Hepatocyte (in vitro differentiated cells): ENCODE measurements around the gene MRPL42. TPM values are rescaled to one million over a fixed set of nuclear protein-coding genes. Genes with fewer than 3 reads are reported as not detected.

Experiments used
- DNase-seq: peaks from one replicate; pipeline ENCODE4 v3.0.0-alpha.2; 2016; ENCODE audit warnings: low spot score
- H2AFZ ChIP-seq: fragments of 200-600 bp; sonication (generic); 2 replicates; pipeline ENCODE4 v1.6.0; 2016; ENCODE audit warnings: antibody characterized with exemption, mild to moderate bottlenecking
- H3K27ac ChIP-seq: fragments of 200-600 bp; sonication (generic); 2 replicates; pipeline ENCODE4 v1.5.1; 2016; ENCODE audit warnings: mild to moderate bottlenecking
- H3K27me3 ChIP-seq: fragments of 200-600 bp; sonication (generic); 2 replicates; pipeline ENCODE4 v1.6.1; 2016
- H3K36me3 ChIP-seq: fragments of 200-600 bp; sonication (generic); replicated peaks from 2 replicates; pipeline ENCODE4 v1.5.1; 2016; ENCODE audit warnings: low read depth; ENCODE audit not compliant: insufficient read depth
- H3K4me1 ChIP-seq: fragments of 200-600 bp; sonication (generic); 2 replicates; pipeline ENCODE4 v1.5.1; 2016; ENCODE audit warnings: mild to moderate bottlenecking, moderate library complexity; ENCODE audit not compliant: insufficient read depth
- H3K4me2 ChIP-seq: fragments of 200-600 bp; sonication (generic); 2 replicates; pipeline ENCODE4 v1.6.0; 2016
- H3K4me3 ChIP-seq: fragments of 200-600 bp; sonication (generic); 2 replicates; pipeline ENCODE4 v1.5.1; 2016; ENCODE audit warnings: mild to moderate bottlenecking
- H3K79me2 ChIP-seq: fragments of 200-600 bp; sonication (generic); 2 replicates; pipeline ENCODE4 v1.6.0; 2017; ENCODE audit warnings: mild to moderate bottlenecking
- H3K9me2 ChIP-seq: fragments of 200-600 bp; sonication (generic); replicated peaks from 2 replicates; pipeline ENCODE4 v1.6.0; 2017; ENCODE audit warnings: mild to moderate bottlenecking; ENCODE audit not compliant: insufficient read depth
- H3K9me3 ChIP-seq: fragments of 200-600 bp; sonication (generic); 2 replicates; pipeline ENCODE4 v1.5.1; 2016; ENCODE audit warnings: low read depth, mild to moderate bottlenecking
- H4K20me1 ChIP-seq: fragments of 200-600 bp; sonication (generic); 2 replicates; pipeline ENCODE4 v1.6.0; 2016; ENCODE audit warnings: mild to moderate bottlenecking; ENCODE audit not compliant: insufficient read depth, poor library complexity, severe bottlenecking
- CTCF ChIP-seq: fragments of 200-600 bp; sonication (generic); IDR thresholded peaks from 2 replicates; pipeline ENCODE4 v1.5.1; 2016; ENCODE audit warnings: antibody characterized with exemption, mild to moderate bottlenecking; ENCODE audit not compliant: poor library complexity
- EZH2 ChIP-seq: fragments of 200-600 bp; sonication (generic); IDR thresholded peaks from 2 replicates; pipeline ENCODE4 v1.6.1; 2016; ENCODE audit warnings: antibody characterized with exemption, mild to moderate bottlenecking, borderline replicate concordance
- EZH2phosphoT487 ChIP-seq: fragments of 200-600 bp; sonication (generic); IDR thresholded peaks from one replicate; pipeline ENCODE4 v1.6.1; 2018; ENCODE audit warnings: antibody characterized with exemption, mild to moderate bottlenecking, low read depth, moderate library complexity; ENCODE audit not compliant: unreplicated experiment, severe bottlenecking
- WGBS: methylation state at CpG from one replicate; pipeline ENCODE4 v1.1.6; 2016; ENCODE audit warnings: low lambda C conversion rate; ENCODE audit errors: missing lambda C conversion rate; 5-methylcytosine and 5-hydroxymethylcytosine counted together
- polyA plus RNA-seq: library from polyadenylated mRNA; unstranded; fragments of >200 nt; fragmentation: Nextera tagmentation; extraction: Ambion mirVana; gene quantifications from 2 replicates; pipeline ENCODE4 v1.2.1, GENCODE V29; 2016
- total RNA-seq: library from RNA; depleted of rRNA; stranded (reverse); fragments of >200 nt; gene quantifications from 2 replicates; pipeline ENCODE4 v1.2.3, GENCODE V29; 2014

MRPL42 gene
- total and polyA plus RNA-seq, 2 experiments from 2014 or later: 74.9 to 111 TPM

DNA sequence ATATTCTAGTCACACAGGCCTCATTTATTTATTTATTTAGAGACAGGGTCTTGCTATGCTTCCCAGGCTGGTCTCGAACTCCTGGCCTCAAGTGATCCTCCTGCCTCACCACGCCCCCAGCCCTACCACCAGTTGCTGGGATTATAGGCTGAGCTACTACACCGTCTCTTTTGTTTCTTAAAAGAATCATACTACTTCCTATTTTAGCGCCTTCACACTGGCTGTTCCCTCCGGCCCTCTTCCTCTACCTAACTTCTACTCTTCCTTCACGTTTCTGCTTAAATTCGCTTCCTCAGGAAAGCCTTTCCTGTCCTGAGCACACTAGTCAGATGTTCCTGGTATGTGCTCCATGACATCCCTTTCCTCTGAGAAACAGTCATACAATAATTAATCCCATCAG, 6.4 kb upstream of the MRPL42 start:
- H4K20me1 ChIP-seq: no peaks in the 10 kb centered on the region
- TF ChIP-seq EZH2phosphoT487: no peak
- TF ChIP-seq CTCF: no peak
- no peak for TF ChIP-seq EZH2
- H3K79me2 ChIP-seq: no peaks in the 10 kb centered on the region
- H2AFZ ChIP-seq: no peak overlapping the region
- H3K4me3 ChIP-seq: no peak overlapping the region
- DNase-seq: no peak
- H3K27ac ChIP-seq: no peak overlapping the region
- no peaks in the 10 kb centered on the region for H3K9me2 ChIP-seq
- H3K27me3 ChIP-seq: no peaks in the 10 kb centered on the region
- WGBS: 89% methylated on average over 7 of the region's 7 CpGs
- no peaks in the 10 kb centered on the region for H3K9me3 ChIP-seq
- H3K4me2 ChIP-seq: no peak overlapping the region
- H3K4me1 ChIP-seq: no peaks in the 10 kb centered on the region
- no peaks in the 10 kb centered on the region for H3K36me3 ChIP-seq

DNA sequence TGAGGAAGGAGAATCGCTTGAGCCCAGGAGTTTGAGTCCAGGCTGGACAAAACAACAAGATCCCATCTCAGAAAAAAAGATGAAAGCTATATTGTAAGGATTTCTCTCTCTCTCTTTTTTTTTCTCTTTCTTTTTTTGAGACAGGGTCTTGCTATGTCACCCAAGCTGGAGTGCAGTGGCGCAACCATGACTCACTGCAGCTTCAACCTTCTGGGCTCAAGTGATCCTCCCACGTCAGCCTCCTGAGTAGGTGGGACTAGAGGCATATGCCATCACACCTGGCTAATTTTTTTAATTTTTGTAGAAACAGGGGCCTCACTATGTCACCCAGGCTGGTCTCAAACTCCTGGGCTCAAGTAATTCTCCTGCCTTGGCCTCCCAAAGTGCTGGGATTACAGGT, 5.8 kb upstream of the MRPL42 start:
- TF ChIP-seq EZH2phosphoT487 (no peak), EZH2 (no peak), CTCF (no peak)
- no peak overlapping the region for H3K4me2 ChIP-seq
- no peak overlapping the region for H3K27ac ChIP-seq
- no peaks in the 10 kb centered on the region for H4K20me1 ChIP-seq
- no peaks in the 10 kb centered on the region for H3K9me3 ChIP-seq
- no peak overlapping the region for H2AFZ ChIP-seq
- H3K9me2 ChIP-seq: no peaks in the 10 kb centered on the region
- no peaks in the 10 kb centered on the region for H3K36me3 ChIP-seq
- no peaks in the 10 kb centered on the region for H3K79me2 ChIP-seq
- no peaks in the 10 kb centered on the region for H3K27me3 ChIP-seq
- no peak overlapping the region for H3K4me3 ChIP-seq
- DNase-seq: no peak
- H3K4me1 ChIP-seq: no peaks in the 10 kb centered on the region
- WGBS: 99% methylated on average over 3 of the region's 3 CpGs

GRCh38 chr12:93465841-93466240, 1.5 kb upstream of the MRPL42 start:
- no peak overlapping the region for H3K4me2 ChIP-seq
- no peaks in the 10 kb centered on the region for H4K20me1 ChIP-seq
- DNase-seq: no peak
- H3K36me3 ChIP-seq: no peaks in the 10 kb centered on the region
- no peaks in the 10 kb centered on the region for H3K27me3 ChIP-seq
- 94% methylated on average over 5 of the region's 5 CpGs for WGBS
- H2AFZ ChIP-seq: no peak overlapping the region
- H3K4me3 ChIP-seq: no peak overlapping the region
- peaks cover 4% of the 10 kb centered on the region for H3K4me1 ChIP-seq
- no peak overlapping the region for H3K27ac ChIP-seq
- H3K9me2 ChIP-seq: no peaks in the 10 kb centered on the region
- TF ChIP-seq EZH2 (no peak), EZH2phosphoT487 (no peak), CTCF (no peak)
- peaks cover 32% of the 10 kb centered on the region for H3K79me2 ChIP-seq
- no peaks in the 10 kb centered on the region for H3K9me3 ChIP-seq
